ENCODE data around the gene PTBP2.

GRCh38 chr1:96721416-96722160 lies at the start of gene PTBP2:
- TF ChIP-seq CTCF (IDR thresholded peaks at IDR 0.05; ENCODE audit: poor library complexity), result no peak
- no peak for TF ChIP-seq EZH2 (IDR thresholded peaks at IDR 0.05; ENCODE audit: borderline replicate concordance)
